Ishikawa (cell line): ENCODE data around the gene FANCE.

Experiments
- CEBPB ChIP-seq: IDR thresholded peaks from 2 replicates; pipeline ENCODE4 v1.6.1; 2012
- EGR1 ChIP-seq: IDR thresholded peaks from 2 replicates; pipeline ENCODE4 v1.6.1; 2012
- EP300 ChIP-seq: IDR thresholded peaks from 2 replicates; pipeline ENCODE4 v1.6.1; 2012; ENCODE audit warnings: borderline replicate concordance
- FOXM1 ChIP-seq: IDR thresholded peaks from 2 replicates; pipeline ENCODE4 v1.6.1; 2012; ENCODE audit warnings: low read depth, borderline replicate concordance
- RAD21 ChIP-seq: IDR thresholded peaks from 2 replicates; pipeline ENCODE4 v1.6.1; 2012; ENCODE audit warnings: low read depth
- TAF1 ChIP-seq: IDR thresholded peaks from 2 replicates; pipeline ENCODE4 v1.6.1; 2012; ENCODE audit warnings: low read depth, mild to moderate bottlenecking
- TCF12 ChIP-seq: IDR thresholded peaks from 2 replicates; pipeline ENCODE4 v1.6.1; 2012; ENCODE audit warnings: low read depth
- TEAD4 ChIP-seq: IDR thresholded peaks from 2 replicates; pipeline ENCODE4 v1.6.1; 2012
- YY1 ChIP-seq: IDR thresholded peaks from 2 replicates; pipeline ENCODE4 v1.6.1; 2012; ENCODE audit warnings: low read depth
- TF ChIP-seq, protein P1 (sequence below): IDR thresholded peaks from 2 replicates; pipeline ENCODE4 v1.6.1; 2012; ENCODE audit warnings: low read depth, mild to moderate bottlenecking
- TF ChIP-seq, protein P2 (sequence below): IDR thresholded peaks from 2 replicates; pipeline ENCODE4 v1.6.1; 2012
- TF ChIP-seq, protein P3 (sequence below): IDR thresholded peaks from 2 replicates; pipeline ENCODE4 v1.6.1; 2012

DNA sequence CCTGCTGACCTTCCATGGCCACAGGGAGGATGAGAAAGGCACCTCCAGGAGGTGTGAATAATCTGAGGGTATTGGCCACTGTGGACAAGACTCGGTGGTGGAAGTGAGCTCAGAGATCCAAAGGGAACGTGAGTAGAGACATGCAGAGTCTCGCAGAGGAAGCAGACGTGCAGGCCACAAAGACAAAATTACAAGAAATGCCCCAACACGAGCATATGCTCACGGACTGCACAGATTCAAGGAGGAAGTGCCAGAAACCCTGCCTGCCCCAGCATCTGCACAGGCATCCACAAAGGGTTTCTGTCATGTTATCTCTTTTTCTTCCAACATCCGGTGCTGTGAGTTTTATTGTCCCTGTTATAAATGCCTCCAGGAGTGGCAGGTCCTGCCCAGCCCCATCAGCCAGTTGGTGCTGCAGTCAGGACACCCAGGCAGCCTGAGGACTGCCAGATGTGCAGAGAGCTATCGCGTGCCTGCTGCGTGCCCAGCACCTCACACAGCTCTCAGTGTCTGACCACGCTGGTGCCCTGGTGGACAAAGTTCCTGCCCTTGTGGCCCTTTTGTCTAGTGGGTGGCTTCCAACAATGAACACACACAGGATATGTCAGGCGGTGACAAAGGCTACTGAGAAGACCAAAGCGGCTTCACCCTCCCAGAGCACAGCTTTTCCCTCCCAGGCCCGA, 34.0 kb upstream of the FANCE start:
- no peak for TF ChIP-seq EP300
- TF ChIP-seq TEAD4 = no peak
- no peak for TF ChIP-seq FOXM1
- TF ChIP-seq EGR1 = no peak
- TF ChIP-seq CEBPB = no peak
- TF ChIP-seq TAF1 = no peak
- TF ChIP-seq, protein P1, sequence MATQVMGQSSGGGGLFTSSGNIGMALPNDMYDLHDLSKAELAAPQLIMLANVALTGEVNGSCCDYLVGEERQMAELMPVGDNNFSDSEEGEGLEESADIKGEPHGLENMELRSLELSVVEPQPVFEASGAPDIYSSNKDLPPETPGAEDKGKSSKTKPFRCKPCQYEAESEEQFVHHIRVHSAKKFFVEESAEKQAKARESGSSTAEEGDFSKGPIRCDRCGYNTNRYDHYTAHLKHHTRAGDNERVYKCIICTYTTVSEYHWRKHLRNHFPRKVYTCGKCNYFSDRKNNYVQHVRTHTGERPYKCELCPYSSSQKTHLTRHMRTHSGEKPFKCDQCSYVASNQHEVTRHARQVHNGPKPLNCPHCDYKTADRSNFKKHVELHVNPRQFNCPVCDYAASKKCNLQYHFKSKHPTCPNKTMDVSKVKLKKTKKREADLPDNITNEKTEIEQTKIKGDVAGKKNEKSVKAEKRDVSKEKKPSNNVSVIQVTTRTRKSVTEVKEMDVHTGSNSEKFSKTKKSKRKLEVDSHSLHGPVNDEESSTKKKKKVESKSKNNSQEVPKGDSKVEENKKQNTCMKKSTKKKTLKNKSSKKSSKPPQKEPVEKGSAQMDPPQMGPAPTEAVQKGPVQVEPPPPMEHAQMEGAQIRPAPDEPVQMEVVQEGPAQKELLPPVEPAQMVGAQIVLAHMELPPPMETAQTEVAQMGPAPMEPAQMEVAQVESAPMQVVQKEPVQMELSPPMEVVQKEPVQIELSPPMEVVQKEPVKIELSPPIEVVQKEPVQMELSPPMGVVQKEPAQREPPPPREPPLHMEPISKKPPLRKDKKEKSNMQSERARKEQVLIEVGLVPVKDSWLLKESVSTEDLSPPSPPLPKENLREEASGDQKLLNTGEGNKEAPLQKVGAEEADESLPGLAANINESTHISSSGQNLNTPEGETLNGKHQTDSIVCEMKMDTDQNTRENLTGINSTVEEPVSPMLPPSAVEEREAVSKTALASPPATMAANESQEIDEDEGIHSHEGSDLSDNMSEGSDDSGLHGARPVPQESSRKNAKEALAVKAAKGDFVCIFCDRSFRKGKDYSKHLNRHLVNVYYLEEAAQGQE = no peak
- TF ChIP-seq, protein P2, sequence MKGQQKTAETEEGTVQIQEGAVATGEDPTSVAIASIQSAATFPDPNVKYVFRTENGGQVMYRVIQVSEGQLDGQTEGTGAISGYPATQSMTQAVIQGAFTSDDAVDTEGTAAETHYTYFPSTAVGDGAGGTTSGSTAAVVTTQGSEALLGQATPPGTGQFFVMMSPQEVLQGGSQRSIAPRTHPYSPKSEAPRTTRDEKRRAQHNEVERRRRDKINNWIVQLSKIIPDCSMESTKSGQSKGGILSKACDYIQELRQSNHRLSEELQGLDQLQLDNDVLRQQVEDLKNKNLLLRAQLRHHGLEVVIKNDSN = no peak
- no peak for TF ChIP-seq RAD21
- TF ChIP-seq YY1 = no peak
- TF ChIP-seq, protein P3, sequence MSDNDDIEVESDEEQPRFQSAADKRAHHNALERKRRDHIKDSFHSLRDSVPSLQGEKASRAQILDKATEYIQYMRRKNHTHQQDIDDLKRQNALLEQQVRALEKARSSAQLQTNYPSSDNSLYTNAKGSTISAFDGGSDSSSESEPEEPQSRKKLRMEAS = no peak
- TF ChIP-seq TCF12 = no peak
